Measurements from ENCODE around the gene GSC2.

Gene GSC2

GRCh38 chr22:19175602-19176174 is 25.6 kb upstream of the GSC2 start:
- Mint-ChIP-seq H3K36me3 (ENCODE audit: low read depth) (no peaks in the 10 kb centered on the region), H3K27ac (peak overlapping the region in 2 of 3 experiments; percentile 43 to 53), H3K4me3 (peak overlapping the region; percentile 74 to 81 (median 81)), H3K9me3 (no peaks in the 10 kb centered on the region), H3K4me1 (peaks cover 28% of the 10 kb centered on the region), H3K27me3 (ENCODE audit: low read depth) (peaks cover 11% of the 10 kb centered on the region)
- TF ChIP-seq CTCF (IDR thresholded peaks at IDR 0.05; ENCODE audit: unreplicated experiment in 3 of 3), result no peak

GRCh38 chr22:19175026-19175601 is 25.0 kb upstream of the GSC2 start:
- Mint-ChIP-seq H3K36me3 (ENCODE audit: low read depth) (no peaks in the 10 kb centered on the region), H3K4me3 (peak overlapping the region in 1 of 3 experiments; percentile 31), H3K27ac (no peak overlapping the region), H3K27me3 (ENCODE audit: low read depth) (peaks cover 17% of the 10 kb centered on the region), H3K4me1 (peaks cover 33% of the 10 kb centered on the region), H3K9me3 (no peaks in the 10 kb centered on the region)
- no peak for TF ChIP-seq CTCF (IDR thresholded peaks at IDR 0.05; ENCODE audit: unreplicated experiment in 3 of 3)

- Mint-ChIP-seq H3K9me3 (no peaks in the 10 kb centered on the region), H3K4me3 (peak overlapping the region; percentile 52 to 92 (median 89)), H3K36me3 (ENCODE audit: low read depth) (no peaks in the 10 kb centered on the region), H3K27ac (no peak overlapping the region), H3K4me1 (peaks cover 31% of the 10 kb centered on the region), H3K27me3 (ENCODE audit: low read depth) (peaks cover 23% of the 10 kb centered on the region)
- TF ChIP-seq CTCF (IDR thresholded peaks at IDR 0.05; ENCODE audit: unreplicated experiment in 3 of 3), result no peak
Measured at GRCh38 chr22:19174106-19175025, 24.3 kb upstream of the GSC2 start.

- peak overlapping the region; percentile 89 to 93 (median 92) for H3K4me3 Mint-ChIP-seq
- no peaks in the 10 kb centered on the region for H3K9me3 Mint-ChIP-seq
- peak overlapping the region in 1 of 3 experiments; percentile 82 for H3K27ac Mint-ChIP-seq
- H3K27me3 Mint-ChIP-seq (ENCODE audit: low read depth), result peaks cover 33% of the 10 kb centered on the region
- peaks cover 28% of the 10 kb centered on the region for H3K4me1 Mint-ChIP-seq
- H3K36me3 Mint-ChIP-seq (ENCODE audit: low read depth), result no peaks in the 10 kb centered on the region
- no peak for TF ChIP-seq CTCF (IDR thresholded peaks at IDR 0.05; ENCODE audit: unreplicated experiment in 3 of 3)
Measured at GRCh38 chr22:19173047-19174035, 23.2 kb upstream of the GSC2 start.

- no peaks in the 10 kb centered on the region for H3K9me3 Mint-ChIP-seq
- H3K4me1 Mint-ChIP-seq, result peaks cover 28% of the 10 kb centered on the region
- H3K27me3 Mint-ChIP-seq (ENCODE audit: low read depth), result peaks cover 42% of the 10 kb centered on the region
- peak overlapping the region; percentile 56 to 85 (median 82) for H3K27ac Mint-ChIP-seq
- peak overlapping the region; percentile 89 to 93 (median 92) for H3K4me3 Mint-ChIP-seq
- no peak for TF ChIP-seq CTCF (IDR thresholded peaks at IDR 0.05; ENCODE audit: unreplicated experiment in 3 of 3)
- H3K36me3 Mint-ChIP-seq (ENCODE audit: low read depth), result no peaks in the 10 kb centered on the region
Measured at GRCh38 chr22:19172213-19173046, 22.3 kb upstream of the GSC2 start.
